Muscle of leg (tissue), 11 donors: ENCODE measurements around the gene GRPEL1. TPM values are rescaled to one million over a fixed set of nuclear protein-coding genes. Genes with fewer than 3 reads are reported as not detected.
"Not testable (repeated sequence)": the region's sequence is repeated elsewhere in the genome, so short reads cannot be mapped to it uniquely, and the experiment has no call there.

ENCODE experiments used
- DNase-seq: peaks from one replicate; pipeline ENCODE4 v3.0.0; 2013
- H3K27ac ChIP-seq: one replicate; pipeline ENCODE4 v1.5.1; 2013; ENCODE audit warnings: mild to moderate bottlenecking, low read length, control low read depth
- H3K27me3 ChIP-seq: one replicate; pipeline ENCODE4 v1.6.1; 2013; ENCODE audit warnings: low read length; ENCODE audit not compliant: control insufficient read depth, insufficient read depth
- H3K36me3 ChIP-seq: one replicate; pipeline ENCODE4 v1.6.1; 2013; ENCODE audit warnings: low read length; ENCODE audit not compliant: control insufficient read depth, insufficient read depth
- H3K4me1 ChIP-seq: one replicate; pipeline ENCODE4 v1.6.1; 2013; ENCODE audit warnings: low read length; ENCODE audit not compliant: control insufficient read depth, insufficient read depth
- H3K4me3 ChIP-seq: one replicate; pipeline ENCODE4 v1.5.1; 2013; ENCODE audit warnings: low read length, control low read depth
- H3K9me3 ChIP-seq: replicated peaks from 2 replicates; pipeline ENCODE4 v1.6.1; 2013; ENCODE audit warnings: low read depth, low read length; ENCODE audit not compliant: control insufficient read depth
- WGBS: methylation state at CpG from one replicate; pipeline ENCODE4 v1.1.5; 2013; ENCODE audit warnings: missing lambda C conversion rate; ENCODE audit not compliant: insufficient coverage; 5-methylcytosine and 5-hydroxymethylcytosine counted together
- polyA plus RNA-seq, 8 donors: library from polyadenylated mRNA; unstranded; fragments of 120-200 nt; gene quantifications; one replicate each; pipeline versions ENCODE4 v1.2.1 to v1.2.3, GENCODE V29; 2013; ENCODE audit warnings: inconsistent platforms in 1 of 8, low replicate concordance in 1 of 8; ENCODE audit not compliant: insufficient read length in 8 of 8, insufficient read depth in 1 of 8
- total RNA-seq: library from RNA; stranded (reverse); fragments of 120-200 nt; gene quantifications from one replicate; pipeline ENCODE4 v1.2.4, GENCODE V29; 2013

The GRPEL1 gene
- total and polyA plus RNA-seq, 9 donors, result 27.7 to 31.5 (median 30.0) TPM

DNA sequence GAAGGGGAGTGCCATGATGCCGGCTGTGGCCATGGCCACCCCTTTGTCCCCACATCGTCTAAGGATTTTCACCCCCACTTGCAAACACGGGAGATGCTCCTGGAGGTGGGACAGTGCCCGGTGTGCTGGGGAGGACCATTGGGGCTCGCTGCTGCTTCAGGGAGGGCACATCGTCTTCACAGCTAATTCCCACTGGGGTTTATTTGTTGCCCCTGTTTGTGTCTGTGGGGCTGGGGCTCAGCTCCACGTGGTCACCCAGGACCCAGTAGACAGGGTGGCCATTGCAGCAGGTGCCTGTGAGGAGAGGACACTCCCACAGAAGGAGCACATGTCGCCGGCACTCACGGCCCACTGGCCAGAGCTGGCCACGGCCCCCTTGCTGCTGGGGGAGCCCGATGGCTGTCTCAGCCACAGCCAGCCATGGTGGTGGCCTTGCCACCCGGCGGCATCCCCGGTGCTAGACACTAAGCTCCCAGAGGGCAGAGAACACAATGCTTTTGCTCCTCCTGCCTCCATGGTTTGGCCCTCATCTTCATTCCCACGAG is 27.8 kb upstream of the GRPEL1 start:
- no peak for DNase-seq
- no peaks in the 10 kb centered on the region for H3K36me3 ChIP-seq
- WGBS, result 93% methylated on average over 14 of the region's 16 CpGs
- H3K4me1 ChIP-seq, result no peaks in the 10 kb centered on the region
- H3K27ac ChIP-seq, result no peak overlapping the region
- no peak overlapping the region for H3K4me3 ChIP-seq
- no peaks in the 10 kb centered on the region for H3K27me3 ChIP-seq
- H3K9me3 ChIP-seq, result no peaks in the 10 kb centered on the region

GRCh38 chr4:7094916-7095315 is 27.1 kb upstream of the GRPEL1 start:
- H3K36me3 ChIP-seq, result no peaks in the 10 kb centered on the region
- H3K4me1 ChIP-seq, result peaks cover 2% of the 10 kb centered on the region
- H3K27ac ChIP-seq, result peak overlapping the region; percentile 38
- WGBS, result 71% methylated on average over 9 of the region's 10 CpGs
- H3K27me3 ChIP-seq, result no peaks in the 10 kb centered on the region
- no peak overlapping the region for H3K4me3 ChIP-seq
- no peaks in the 10 kb centered on the region for H3K9me3 ChIP-seq
- DNase-seq, result peak; percentile 61

- DNase-seq, result no peak
- no CpG with 5 or more reads among the region's 3 CpGs for WGBS
- Histone ChIP-seq H3K4me3 (no peak overlapping the region), H3K4me1 (peaks cover 6% of the 10 kb centered on the region), H3K36me3 (no peaks in the 10 kb centered on the region), H3K27ac (no peak overlapping the region), H3K9me3 (no peaks in the 10 kb centered on the region), H3K27me3 (no peaks in the 10 kb centered on the region)
Observed at GRCh38 chr4:7092026-7092425, 24.2 kb upstream of the GRPEL1 start.

- no peak for DNase-seq
- Histone ChIP-seq H3K27me3 (peaks cover under 1% of the 10 kb centered on the region), H3K36me3 (no peaks in the 10 kb centered on the region), H3K27ac (no peak overlapping the region), H3K4me3 (no peak overlapping the region), H3K9me3 (no peaks in the 10 kb centered on the region), H3K4me1 (peaks cover 6% of the 10 kb centered on the region)
- WGBS, result 86% methylated on average over 1 of the region's 5 CpGs
Observed at GRCh38 chr4:7089213-7089986, 21.5 kb upstream of the GRPEL1 start.

GRCh38 chr4:7087036-7087435 is 19.2 kb upstream of the GRPEL1 start:
- peaks cover 10% of the 10 kb centered on the region for H3K27me3 ChIP-seq
- WGBS, result 100% methylated on average over 1 of the region's 3 CpGs

GRCh38 chr4:7086384-7086783 is 18.5 kb upstream of the GRPEL1 start:
- no peak overlapping the region for H3K27ac ChIP-seq
- H3K4me1 ChIP-seq, result peaks cover 11% of the 10 kb centered on the region
- no peaks in the 10 kb centered on the region for H3K9me3 ChIP-seq
- no CpG with 5 or more reads among the region's 1 CpG for WGBS
- no peaks in the 10 kb centered on the region for H3K36me3 ChIP-seq
- no peak for DNase-seq
- no peak overlapping the region for H3K4me3 ChIP-seq
- H3K27me3 ChIP-seq, result peaks cover 16% of the 10 kb centered on the region

More at GRCh38 chr4:7087036-7087435, 19.2 kb upstream of the GRPEL1 start:
- Histone ChIP-seq H3K9me3 (no peaks in the 10 kb centered on the region), H3K27ac (no peak overlapping the region), H3K4me3 (no peak overlapping the region), H3K36me3 (no peaks in the 10 kb centered on the region), H3K4me1 (peaks cover 6% of the 10 kb centered on the region)
- no peak for DNase-seq

DNA sequence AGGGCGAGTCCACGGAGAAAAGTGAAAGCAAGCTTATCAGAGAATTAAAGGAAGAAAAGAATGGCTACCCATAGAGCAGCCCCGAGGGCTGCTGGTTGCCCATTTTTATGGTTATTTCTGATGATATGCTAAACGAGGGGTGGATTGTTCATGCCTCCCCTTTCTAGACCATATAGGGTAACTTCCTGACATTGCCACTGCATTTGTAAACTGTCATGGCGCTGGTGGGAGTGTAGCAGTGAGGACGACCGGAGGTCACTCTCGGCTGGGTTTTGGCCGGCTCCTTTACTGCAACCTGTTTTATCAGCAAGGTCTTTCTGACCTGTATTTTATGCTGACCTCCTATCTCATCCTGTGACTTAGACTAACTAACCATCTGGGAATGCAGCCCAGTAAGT is 16.7 kb upstream of the GRPEL1 start:
- not testable (repeated sequence) for H3K27ac ChIP-seq, H3K4me1 ChIP-seq, H3K4me3 ChIP-seq, H3K36me3 ChIP-seq, H3K9me3 ChIP-seq, DNase-seq
- WGBS, result 56% methylated on average over 8 of the region's 9 CpGs
- H3K27me3 ChIP-seq, result peaks cover 16% of the 10 kb centered on the region

GRCh38 chr4:7083597-7084563 is 16.0 kb upstream of the GRPEL1 start:
- Histone ChIP-seq H3K27ac (no peak overlapping the region), H3K9me3 (no peaks in the 10 kb centered on the region), H3K27me3 (peaks cover 16% of the 10 kb centered on the region), H3K4me1 (peaks cover 5% of the 10 kb centered on the region), H3K36me3 (no peaks in the 10 kb centered on the region), H3K4me3 (no peak overlapping the region)
- no peak for DNase-seq
- 67% methylated on average over 6 of the region's 9 CpGs for WGBS

DNA sequence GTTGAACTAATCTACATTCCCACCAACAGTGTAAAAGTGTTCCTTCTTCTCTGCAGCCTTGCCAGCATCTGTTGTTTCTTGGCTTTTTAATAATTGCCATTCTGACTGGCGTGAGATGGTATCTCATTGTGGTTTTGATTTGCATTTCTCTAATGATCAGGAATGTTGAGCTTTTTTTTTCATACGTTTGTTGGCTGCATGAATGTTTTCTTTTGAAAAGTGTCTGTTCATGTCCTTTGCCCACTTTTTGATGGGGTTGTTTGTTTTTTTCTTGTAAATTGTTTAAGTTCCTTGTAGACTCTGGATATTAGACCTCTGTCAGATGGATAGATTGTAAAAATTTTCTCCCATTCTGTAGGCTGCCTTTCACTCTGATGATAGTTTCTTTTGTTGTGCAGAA is 12.0 kb upstream of the GRPEL1 start:
- peaks cover 16% of the 10 kb centered on the region for H3K27me3 ChIP-seq
- not testable (repeated sequence) for DNase-seq, H3K36me3 ChIP-seq, H3K27ac ChIP-seq, H3K4me3 ChIP-seq, H3K9me3 ChIP-seq
- WGBS, result no CpG with 5 or more reads among the region's 2 CpGs
- peaks cover 16% of the 10 kb centered on the region for H3K4me1 ChIP-seq

DNA sequence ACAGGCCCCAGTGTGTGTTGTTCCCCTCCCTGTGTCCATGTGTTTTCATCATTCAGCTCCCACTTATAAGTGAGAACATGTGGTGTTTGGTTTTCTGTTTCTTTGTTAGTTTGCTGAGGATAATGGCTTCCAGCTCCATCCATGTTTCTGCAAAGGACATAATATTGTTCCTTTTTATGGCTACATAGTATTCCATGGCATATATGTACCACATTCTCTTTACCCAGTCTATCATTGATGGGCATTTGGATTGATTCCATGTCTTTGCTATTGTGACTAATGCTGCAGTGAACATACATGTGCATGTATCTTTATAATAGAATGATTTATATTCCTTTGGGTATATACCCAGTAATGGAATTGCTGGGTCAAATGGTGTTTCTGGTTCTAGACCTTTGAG is 11.6 kb upstream of the GRPEL1 start:
- H3K4me3 ChIP-seq, H3K36me3 ChIP-seq, DNase-seq, H3K9me3 ChIP-seq, H3K27ac ChIP-seq: not testable (repeated sequence)
- Histone ChIP-seq H3K4me1 (peaks cover 20% of the 10 kb centered on the region), H3K27me3 (peaks cover 16% of the 10 kb centered on the region)
